K562 (cell line): ENCODE data around the gene TP53BP1. TPM values are rescaled to one million over a fixed set of nuclear protein-coding genes. Genes with fewer than 3 reads are reported as not detected.

Experiments
- ATAC-seq: fragments of 200-7000 bp; cut with Tn5 transposase; 3 replicates; pipeline ENCODE4 v1.9.1; 2020; ENCODE audit warnings: moderate library complexity
- BruUV-seq: library from RNA; stranded (reverse); fragments of 400-500 nt; replicated peaks from 2 replicates; lab custom pipeline; 2021; lab: Mats Ljungman, UMichigan
- CTCF ChIA-PET: fragments of 300-600 bp; formaldehyde crosslinking; extraction: SDS; loops from one replicate; lab custom pipeline; 2021; ENCODE audit warnings: low intra/inter-chr PET ratio; lab: Yijun Ruan, JAX
- POLR2A ChIA-PET: fragments of 300-600, 350-650 bp; sonication (Branson Sonifier 250); formaldehyde crosslinking; extraction: SDS; loops from one replicate; lab custom pipeline; 2021; ENCODE audit warnings: antibody characterized with exemption, inconsistent platforms; lab: Yijun Ruan, JAX
- DNase-seq, 4 experiments: peaks; one replicate each; pipeline versions ENCODE4 v3.0.0 to v3.0.0-alpha.2; 2011 to 2018; ENCODE audit warnings: low spot score in 3 of 4, mixed read lengths in 3 of 4; ENCODE audit errors: extremely low read depth in 1 of 4
- FAIRE-seq: peaks from 2 replicates; lab custom pipeline; 2011; peaks lifted over from hg19 to GRCh38; lab: Jason Lieb, UNC
- H2AFZ ChIP-seq: 2 replicates; pipeline ENCODE4 v1.6.0; 2011; ENCODE audit warnings: low read depth, low read length, control low read depth, inconsistent platforms
- H3K27ac ChIP-seq: fragments of 200-600 bp; 3 replicates; pipeline ENCODE4 v1.8.0; 2011; ENCODE audit warnings: low read depth, mild to moderate bottlenecking, control low read depth, inconsistent platforms, low read length, moderate library complexity, mixed read lengths; ENCODE audit errors: extremely low read depth
- H3K27me3 ChIP-seq, 2 experiments: fragments of 300-600 bp in 1 of 2; 2 replicates in 1 of 2; 3 replicates in 1 of 2; pipeline versions ENCODE4 v1.6.0 to v1.8.0; 2011; ENCODE audit warnings: inconsistent platforms in 2 of 2, low read length in 2 of 2, mild to moderate bottlenecking in 1 of 2, mixed read lengths in 1 of 2, moderate library complexity in 1 of 2; ENCODE audit not compliant: control insufficient read depth in 2 of 2, insufficient read depth in 2 of 2
- H3K36me3 ChIP-seq: fragments of 300-600 bp; 3 replicates; pipeline ENCODE4 v1.8.0; 2011; ENCODE audit warnings: mild to moderate bottlenecking, low read length, inconsistent platforms; ENCODE audit not compliant: control insufficient read depth, insufficient read depth
- H3K4me1 ChIP-seq, 2 experiments: fragments of 200-600 bp in 1 of 2; replicated peaks in 1 of 2; 2 replicates in 1 of 2; 3 replicates in 1 of 2; pipeline versions ENCODE4 v1.5.1 to v1.8.0; 2011; ENCODE audit warnings: inconsistent platforms in 2 of 2, low read length in 2 of 2, mild to moderate bottlenecking in 1 of 2, mixed read lengths in 1 of 2, moderate library complexity in 1 of 2; ENCODE audit not compliant: control insufficient read depth in 2 of 2, insufficient read depth in 2 of 2
- H3K4me2 ChIP-seq: 2 replicates; pipeline ENCODE4 v1.6.1; 2011; ENCODE audit warnings: low read length, control low read depth, inconsistent platforms, mixed read lengths; ENCODE audit not compliant: insufficient read depth
- H3K4me3 ChIP-seq: fragments of 200-600 bp; sonication (generic), shearing (Covaris generic); 2 replicates; pipeline ENCODE4 v1.5.1; 2016; ENCODE audit warnings: control low read depth, inconsistent platforms
- H3K79me2 ChIP-seq: fragments of 200-600 bp; 3 replicates; pipeline ENCODE4 v1.8.0; 2011; ENCODE audit warnings: low read length, inconsistent platforms; ENCODE audit not compliant: control insufficient read depth, insufficient read depth
- H3K9ac ChIP-seq, 2 experiments: 2 replicates each; pipeline versions ENCODE4 v1.6.0 to v1.6.1; 2011; ENCODE audit warnings: low read depth in 2 of 2, low read length in 2 of 2, control low read depth in 1 of 2, inconsistent platforms in 1 of 2, mild to moderate bottlenecking in 1 of 2, mixed read lengths in 1 of 2; ENCODE audit not compliant: insufficient read depth in 1 of 2
- H3K9me1 ChIP-seq: one replicate; pipeline ENCODE4 v1.6.0; 2011; ENCODE audit warnings: inconsistent platforms, mild to moderate bottlenecking, low read length, moderate library complexity; ENCODE audit not compliant: control insufficient read depth, insufficient read depth
- H3K9me3 ChIP-seq: replicated peaks from 2 replicates; pipeline ENCODE4 v1.5.1; 2011; ENCODE audit warnings: low read depth, low read length, inconsistent platforms; ENCODE audit not compliant: control insufficient read depth, insufficient read depth
- H4K20me1 ChIP-seq: replicated peaks from 2 replicates; pipeline ENCODE4 v1.6.1; 2011; ENCODE audit warnings: low read length, inconsistent platforms, mixed read lengths; ENCODE audit not compliant: control insufficient read depth, insufficient read depth
- C11orf30 ChIP-seq: fragments of 450-650 bp; IDR thresholded peaks from 2 replicates; pipeline ENCODE4 v1.6.1; 2016; ENCODE audit warnings: low read depth, mild to moderate bottlenecking
- ESRRA ChIP-seq: fragments of 450-650 bp; IDR thresholded peaks from 2 replicates; pipeline ENCODE4 v1.6.1; 2014; ENCODE audit warnings: low read depth, mild to moderate bottlenecking, moderate library complexity, borderline replicate concordance
- MAFF ChIP-seq: IDR thresholded peaks from 2 replicates; pipeline ENCODE4 v1.6.1; 2012; ENCODE audit warnings: low read length, improper control_type of control experiment
- MAFG ChIP-seq: fragments of 450-650 bp; conservative IDR thresholded peaks from 2 replicates; pipeline ENCODE4 v1.6.1; 2016; ENCODE audit warnings: missing genetic modification characterization, missing compliant biosample characterization
- MAFK ChIP-seq: IDR thresholded peaks from 2 replicates; pipeline ENCODE4 v1.6.1; 2011; ENCODE audit warnings: low read length, improper control_type of control experiment
- NFE2 ChIP-seq: IDR thresholded peaks from 2 replicates; pipeline ENCODE4 v1.6.1; 2014; ENCODE audit warnings: antibody characterized with exemption, low read depth
- PTRF ChIP-seq: fragments of 450-650 bp; IDR thresholded peaks from 2 replicates; pipeline ENCODE4 v1.6.1; 2016; ENCODE audit warnings: mild to moderate bottlenecking, missing genetic modification characterization, missing compliant biosample characterization
- RAD21 ChIP-seq, 2 experiments: fragments of 250-450 bp in 1 of 2; fragments of 450-650 bp in 1 of 2; sonication (Bioruptor Pico) in 1 of 2; formaldehyde crosslinking in 1 of 2; IDR thresholded peaks in 1 of 2; conservative IDR thresholded peaks in 1 of 2; 2 replicates each; pipeline versions ENCODE4 v1.4.0 to v1.8.0; 2020 to 2022; ENCODE audit warnings: mild to moderate bottlenecking in 2 of 2, moderate library complexity in 1 of 2
- TAF7 ChIP-seq: fragments of 450-650 bp; IDR thresholded peaks from 2 replicates; pipeline ENCODE4 v1.6.1; 2016; ENCODE audit warnings: missing genetic modification characterization, missing compliant biosample characterization
- ZC3H11A ChIP-seq: IDR thresholded peaks from 2 replicates; pipeline ENCODE4 v1.6.1; 2012; ENCODE audit warnings: low read depth, low read length, improper control_type of control experiment
- ZNF212 ChIP-seq: fragments of 450-650 bp; formaldehyde crosslinking; IDR thresholded peaks from 2 replicates; pipeline ENCODE4 v1.4.0; 2020; ENCODE audit warnings: mild to moderate bottlenecking
- ZNF316 ChIP-seq: fragments of 450-650 bp; IDR thresholded peaks from 2 replicates; pipeline ENCODE4 v1.6.1; 2016
- ZNF436 ChIP-seq: fragments of 250-450, 450-650 bp; sonication (Bioruptor Pico); formaldehyde crosslinking; IDR thresholded peaks from 2 replicates; pipeline ENCODE4 v1.7.0; 2020; ENCODE audit warnings: mild to moderate bottlenecking
- WGBS: fragments of 100-300 bp; shearing (Covaris generic); methylation state at CpG from one replicate; pipeline ENCODE4 v1.1.6; 2016; ENCODE audit warnings: low coverage, mixed read lengths; ENCODE audit not compliant: insufficient coverage; ENCODE audit errors: missing lambda C conversion rate; 5-methylcytosine and 5-hydroxymethylcytosine counted together
- in situ Hi-C: fragments of 300-500 bp; cut with MboI; formaldehyde crosslinking; loops from 4 replicates; pipeline ENCODE4 v1.15.0; 2018; ENCODE audit warnings: inconsistent platforms, mixed read lengths
- intact Hi-C: fragments of 100-400 bp; cut with micrococcal nuclease; formaldehyde crosslinking; loops from 2 replicates; pipeline ENCODE4 v1.14.2; 2022
- polyA plus RNA-seq, 8 experiments: library from polyadenylated mRNA; depleted of rRNA in 4 of 8; stranded (reverse) in 5 of 8; unstranded in 3 of 8; fragments of >200 nt; fragmentation: Nextera tagmentation in 2 of 8; fragmentation: Illumina TruSeq in 1 of 8; extraction: Ambion mirVana in 2 of 8; extraction: Trizol in 1 of 8; gene quantifications; 2 replicates each; pipeline versions ENCODE4 v1.2.1 to v1.2.3, GENCODE V29; 2011 to 2014; ENCODE audit warnings: inconsistent platforms in 1 of 8, missing spikeins in 1 of 8
- total RNA-seq, 7 experiments: library from RNA; depleted of rRNA in 6 of 7; stranded (reverse); fragments of >200 nt in 6 of 7; fragmentation: Illumina TruSeq in 2 of 7; extraction: Trizol in 2 of 7; gene quantifications; 2 replicates each; pipeline versions ENCODE4 v1.2.1 to v1.2.3, GENCODE V29; 2011 to 2021; ENCODE audit warnings: low replicate concordance in 1 of 7

The TP53BP1 gene
- total and polyA plus RNA-seq, 9 of the 15 experiments (the other 6 are each of a cell fraction or from before 2014, with no cell fraction given) = 5.7 to 63.3 (median 30.9) TPM

DNA sequence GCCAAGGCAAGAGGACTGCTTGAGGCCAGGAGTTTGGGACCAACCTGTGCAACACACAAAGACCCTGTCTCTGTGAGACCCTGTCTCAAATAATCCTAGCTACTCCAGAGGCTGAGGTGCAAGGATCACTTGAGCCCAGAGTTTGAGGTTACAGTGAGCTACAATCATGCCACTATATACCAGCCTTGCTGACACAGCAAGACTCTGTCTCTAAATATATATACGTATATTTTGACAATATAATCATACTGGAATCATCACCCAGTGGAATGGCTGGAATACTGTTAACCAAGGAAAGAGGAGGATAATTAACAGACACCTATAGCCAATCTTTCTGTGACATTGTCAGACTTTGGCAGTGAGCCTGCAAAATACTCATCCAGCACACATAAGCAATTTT lies 15.5 kb upstream of the TP53BP1 start:
- intact Hi-C loops (no loop called here), in situ Hi-C loops (no loop called here)
- Histone ChIP-seq H3K9me3 (no peaks in the 10 kb centered on the region), H3K79me2 (peaks cover 8% of the 10 kb centered on the region; the same call in 2 of the 3 replicates), H2AFZ (no peak overlapping the region), H4K20me1 (peaks cover 3% of the 10 kb centered on the region; the same call in 1 of the 2 replicates), H3K9ac (no peak overlapping the region), H3K36me3 (no peaks in the 10 kb centered on the region), H3K4me2 (peak overlapping the region; percentile 90; the same call in 1 of the 2 replicates), H3K9me1 (no peaks in the 10 kb centered on the region), H3K4me3 (no peak overlapping the region), H3K27me3 (no peaks in the 10 kb centered on the region), H3K27ac (peak overlapping the region; percentile 46; the same call in 2 of the 3 replicates), H3K4me1 (peaks cover 13 to 47% of the 10 kb centered on the region in 2 experiments)
- ChIA-PET POLR2A (interaction anchor here (1.0 kb wide), 1 partner anchor 9 kb away, joined by 4 read pairs; no protein-coding TSS in a partner anchor), CTCF (no interaction called here)
- DNase-seq (no peak), FAIRE-seq (no peak), ATAC-seq (no peak)
- no TSS peak for BruUV-seq
- WGBS = 69% methylated on average over 1 of the region's 1 CpG
- TF ChIP-seq ZNF316 (peak; percentile 65), C11orf30 (peak; percentile 54), RAD21 (CRISPR knock-in tag; conservative IDR thresholded peaks at IDR 0.05 in 1 of 2, IDR thresholded peaks at IDR 0.05 in 1 of 2) (no peak)

DNA sequence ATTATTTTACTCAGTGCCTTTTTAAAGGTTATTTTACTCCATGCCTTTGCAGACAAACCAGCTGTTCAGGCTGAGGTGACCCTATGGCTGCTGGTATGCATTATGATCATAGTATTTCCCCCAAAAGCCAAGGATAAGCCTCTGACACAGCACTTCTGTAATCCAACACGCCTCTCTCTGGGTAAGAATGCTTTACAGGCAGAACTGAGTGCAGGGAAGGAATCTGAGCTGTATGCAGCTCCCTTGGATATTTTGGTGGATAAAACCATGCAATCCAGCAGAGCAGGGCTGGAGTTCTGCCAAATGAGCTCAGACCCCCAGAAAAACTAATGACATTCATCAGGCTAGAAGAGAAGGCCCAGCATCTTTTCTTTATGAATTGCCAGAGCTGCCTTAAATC lies 12.8 kb upstream of the TP53BP1 start:
- in situ Hi-C loops = no loop called here

More for the DNA sequence above, 12.8 kb upstream of the TP53BP1 start:
- FAIRE-seq (peak; percentile 71), ATAC-seq (no peak), DNase-seq (peak in 2 of 4 experiments; percentile 25 to 46)
- intact Hi-C loops = no loop called here
- no peaks in the 10 kb centered on the region for H4K20me1 ChIP-seq
- no peak overlapping the region for H3K9ac ChIP-seq
- H3K36me3 ChIP-seq = no peaks in the 10 kb centered on the region
- H3K9me3 ChIP-seq = no peaks in the 10 kb centered on the region
- H3K4me1 ChIP-seq = peaks cover under 1 to 28% of the 10 kb centered on the region in 2 experiments
- peaks cover 8% of the 10 kb centered on the region; the same call in 2 of the 3 replicates for H3K79me2 ChIP-seq
- H2AFZ ChIP-seq = no peak overlapping the region
- 0% methylated on average over 1 of the region's 1 CpG for WGBS
- no peaks in the 10 kb centered on the region for H3K27me3 ChIP-seq
- ChIA-PET POLR2A (interaction anchor here (0.8 kb wide), 1 partner anchor 13 kb away, joined by 3 read pairs; the partner anchor contains the start of gene TP53BP1), CTCF (no interaction called here)
- TF ChIP-seq C11orf30 = peak; percentile 81
- peak; percentile 77 for TF ChIP-seq ZNF316
- TF ChIP-seq MAFK = peak; percentile 65
- TF ChIP-seq PTRF (tag) = no peak
- TF ChIP-seq MAFG (tag) = peak; percentile 49
- no peak for TF ChIP-seq TAF7 (tag)
- TF ChIP-seq ZNF212 (CRISPR knock-in tag) = no peak
- peak; percentile 45; the same call in 1 of the 2 replicates for TF ChIP-seq MAFF
- no peak for TF ChIP-seq ZNF436 (CRISPR knock-in tag)
- TF ChIP-seq ZC3H11A = no peak
- no peak for TF ChIP-seq ESRRA
- TF ChIP-seq NFE2 = peak; percentile 78
- H3K4me3 ChIP-seq = no peak overlapping the region
- no peak overlapping the region for H3K4me2 ChIP-seq
- H3K9me1 ChIP-seq = no peaks in the 10 kb centered on the region
- no peak overlapping the region for H3K27ac ChIP-seq
- BruUV-seq = no TSS peak
